SH-SY5Y (cell line): ENCODE results near the gene DIPK1C.

ENCODE experiments used
- GATA2 ChIP-seq: IDR thresholded peaks from 2 replicates; pipeline ENCODE4 v1.6.1; 2011; ENCODE audit warnings: mild to moderate bottlenecking, low read depth, low read length
- GATA3 ChIP-seq: IDR thresholded peaks from 2 replicates; pipeline ENCODE4 v1.6.1; 2011; ENCODE audit warnings: low read depth, mild to moderate bottlenecking, low read length, moderate library complexity

DNA sequence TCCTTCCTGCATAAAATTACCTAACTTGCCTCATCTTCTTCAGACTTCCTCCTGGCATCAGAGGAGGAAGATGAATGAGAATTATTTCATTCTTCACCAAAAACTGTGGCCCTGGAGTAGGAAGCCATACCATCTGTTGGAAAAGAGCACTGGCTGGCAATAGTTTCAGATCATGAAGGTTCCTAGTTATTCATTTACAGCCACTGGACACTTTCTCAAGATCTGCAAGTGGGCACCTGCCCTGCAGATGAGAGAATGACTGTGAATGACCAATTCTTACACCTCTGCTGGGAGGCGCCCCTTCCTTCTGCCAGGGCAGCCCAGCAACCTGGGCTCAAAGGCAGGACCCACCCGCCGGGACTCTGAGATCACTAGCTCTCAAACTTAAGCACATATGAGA, 13.0 kb downstream of the DIPK1C start:
- TF ChIP-seq GATA2 (no peak), GATA3 (no peak)
